NOMO-1 (cell line): ENCODE results near the gene CDC42SE2.
"Not testable (repeated sequence)": the region's sequence is repeated elsewhere in the genome, so short reads cannot be mapped to it uniquely, and the experiment has no call there.

Source experiments
- DNase-seq, 2 experiments: peaks; one replicate each; lab custom pipeline; 2025; ENCODE audit not compliant: unreplicated experiment in 2 of 2; lab: John Stamatoyannopoulos, UW

The CDC42SE2 gene

DNA sequence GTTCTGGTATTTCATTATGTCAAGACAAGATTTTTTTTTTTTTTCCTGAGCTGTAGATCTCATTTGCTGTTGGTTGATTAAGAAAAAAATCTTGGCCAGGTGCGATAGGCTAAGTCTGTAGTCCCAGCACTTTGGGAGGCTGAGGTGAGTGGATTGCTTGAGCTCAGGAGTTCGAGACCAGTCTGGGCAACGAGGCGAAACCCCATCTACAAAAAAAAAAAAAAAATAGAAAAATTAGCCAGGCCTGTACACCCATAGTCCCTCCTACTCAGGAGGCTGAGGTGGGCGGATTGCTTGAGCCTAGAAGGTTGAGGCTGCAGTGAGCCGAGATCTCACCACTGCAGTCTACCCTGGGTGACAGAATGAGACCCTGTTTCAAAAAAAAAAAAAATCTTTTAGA is 12.2 kb downstream of the CDC42SE2 start:
- no peak for DNase-seq

DNA sequence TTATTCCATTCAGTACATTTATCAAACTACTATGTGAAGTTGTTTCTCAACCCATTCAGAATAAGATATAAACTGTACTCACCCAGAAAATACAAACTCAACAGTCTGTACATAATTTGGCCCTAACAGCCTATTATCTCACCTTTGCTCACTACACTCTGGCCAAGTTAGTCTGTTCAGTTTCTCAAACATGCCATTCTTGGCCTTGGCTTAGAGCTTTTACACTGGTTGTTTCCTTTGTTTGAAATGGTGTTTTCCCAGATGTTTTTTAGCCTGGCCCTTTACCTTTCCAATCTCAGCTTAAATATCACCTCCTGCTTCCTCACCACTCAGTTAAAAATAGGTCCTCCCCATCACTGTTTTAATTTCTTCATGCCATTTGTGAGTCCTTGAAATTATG is 13.6 kb downstream of the CDC42SE2 start:
- DNase-seq: no peak

DNA sequence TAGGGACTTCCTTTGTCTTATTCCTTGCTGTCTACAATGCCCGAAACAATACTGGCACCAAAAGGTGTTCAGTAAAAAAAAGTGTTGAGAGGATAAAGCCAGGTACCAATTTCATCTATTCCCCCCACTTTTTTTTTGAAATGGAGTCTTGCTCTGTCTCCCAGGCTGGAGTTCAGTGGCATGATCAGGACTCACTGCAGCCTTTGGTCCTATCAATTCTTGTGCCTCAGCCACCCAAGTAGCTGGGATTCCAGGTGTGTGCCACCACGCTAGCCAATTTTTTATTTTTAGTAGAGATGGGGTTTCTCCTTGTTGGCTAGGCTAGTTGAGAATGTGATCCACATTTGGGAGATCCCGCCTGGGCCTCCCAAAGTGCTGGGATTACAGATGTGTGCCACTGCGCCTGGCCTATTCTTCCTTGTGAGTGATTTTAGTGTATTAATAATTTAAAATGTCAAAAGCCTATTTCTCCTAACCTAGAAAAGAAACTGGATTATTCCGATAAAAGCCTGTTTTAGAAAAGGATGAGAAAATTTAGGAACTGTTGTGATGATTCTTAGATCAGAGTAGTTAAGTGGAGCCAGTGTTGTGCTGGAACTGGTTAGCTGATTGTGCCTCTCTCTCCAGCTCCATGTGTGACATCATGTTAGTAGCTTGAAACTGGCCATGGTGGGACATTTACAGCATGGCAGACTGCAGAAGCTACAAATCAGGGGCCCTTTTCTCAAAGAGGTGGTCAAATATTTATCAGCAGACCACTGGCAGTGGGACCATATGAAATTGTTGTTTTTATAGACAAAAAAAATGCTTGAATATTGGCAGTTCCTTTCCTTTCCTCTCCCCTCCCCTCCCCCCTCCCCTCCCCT is 14.3 kb downstream of the CDC42SE2 start:
- DNase-seq: peak in 1 of 2 experiments; percentile 32

DNA sequence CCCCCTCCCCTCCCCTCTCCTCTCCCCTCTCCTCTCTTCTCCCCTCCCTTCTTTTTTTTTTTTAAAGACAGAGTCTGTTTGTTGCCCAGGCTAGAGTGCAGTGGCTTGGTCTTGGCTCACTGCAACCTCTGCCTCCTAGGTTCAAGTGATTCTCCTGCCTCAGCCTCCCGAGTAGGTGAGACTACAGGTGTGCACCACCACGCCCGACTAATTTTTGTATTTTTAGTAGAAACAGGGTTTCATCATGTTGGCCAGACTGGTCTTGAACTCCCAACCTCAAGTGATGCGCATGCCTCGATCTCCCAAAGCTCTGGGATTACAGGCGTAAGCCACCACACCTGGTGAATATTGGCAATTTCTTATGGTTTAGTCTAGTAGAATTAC is 14.9 kb downstream of the CDC42SE2 start:
- DNase-seq: not testable (repeated sequence)

DNA sequence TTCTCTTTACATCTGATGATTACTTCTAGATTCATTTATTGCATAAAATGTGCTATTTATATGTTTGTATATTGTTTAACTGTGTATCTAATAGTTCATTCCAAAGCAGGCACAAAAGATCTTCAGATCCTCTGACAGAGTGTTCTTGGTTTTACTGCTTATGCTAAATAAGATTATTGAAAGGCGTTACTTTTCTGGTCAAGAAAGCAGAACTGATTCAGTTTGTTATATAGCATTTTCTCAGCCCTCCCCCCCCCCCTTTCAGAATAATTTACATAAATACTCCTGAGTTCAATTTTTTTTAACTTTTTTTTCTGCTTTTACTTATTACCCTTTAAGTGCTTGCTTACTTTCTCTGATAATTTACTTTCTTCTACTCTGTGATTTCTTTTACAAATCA is 15.4 kb downstream of the CDC42SE2 start:
- DNase-seq: peak in 1 of 2 experiments; percentile 44

DNA sequence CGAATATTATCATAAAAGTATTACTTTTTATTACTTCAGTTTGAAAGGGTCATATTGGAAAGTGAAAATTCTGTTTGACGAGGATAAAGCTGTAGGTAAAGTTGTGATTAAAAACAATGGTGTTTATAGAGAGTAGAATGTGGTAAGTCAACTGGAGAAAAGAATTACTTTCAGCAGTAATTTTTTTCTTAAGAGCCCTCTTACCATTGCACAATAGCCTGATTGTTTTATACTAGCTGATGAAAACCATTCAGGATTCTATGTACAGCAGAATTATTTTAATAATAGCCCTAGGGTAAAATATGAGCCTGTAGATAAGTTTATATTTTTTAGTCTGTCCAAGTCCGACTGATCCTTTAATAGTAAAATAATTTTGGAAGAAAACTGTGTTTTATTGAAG is 16.6 kb downstream of the CDC42SE2 start:
- DNase-seq: no peak

DNA sequence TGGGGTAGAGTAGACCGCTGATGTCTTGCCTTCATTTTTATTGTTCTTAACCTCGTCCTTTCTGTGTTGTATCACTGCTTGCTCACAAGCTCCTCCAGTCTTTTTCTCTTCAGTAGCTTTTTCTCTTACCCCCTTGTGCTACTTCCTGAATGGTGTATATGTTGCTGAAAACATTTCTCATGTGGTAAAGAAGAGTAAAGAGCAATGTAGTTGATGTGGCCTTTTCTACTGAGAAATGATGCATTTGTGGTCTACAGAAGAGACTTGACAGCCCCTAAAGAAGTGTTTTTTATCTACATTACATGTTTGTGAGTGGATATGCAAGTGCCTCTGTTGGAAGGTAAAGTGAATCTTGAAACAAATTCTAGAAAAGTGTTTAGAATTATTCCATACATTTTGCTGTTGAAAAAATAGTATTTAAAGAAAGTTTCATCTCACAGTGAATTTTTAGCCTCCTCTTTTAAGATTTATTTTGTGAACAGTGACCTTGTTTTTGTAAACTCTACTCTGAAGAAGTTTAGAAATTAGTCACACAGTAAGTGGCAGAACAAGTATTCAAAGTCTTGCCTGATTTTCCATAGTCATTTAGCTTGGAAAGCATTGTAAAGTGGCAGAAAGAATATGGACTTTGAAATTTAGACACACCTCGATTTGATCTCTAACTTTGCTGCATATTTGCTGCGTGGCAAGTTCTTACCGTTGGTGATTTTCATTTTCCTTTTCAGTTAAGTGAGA is 17.4 kb downstream of the CDC42SE2 start:
- no peak for DNase-seq

DNA sequence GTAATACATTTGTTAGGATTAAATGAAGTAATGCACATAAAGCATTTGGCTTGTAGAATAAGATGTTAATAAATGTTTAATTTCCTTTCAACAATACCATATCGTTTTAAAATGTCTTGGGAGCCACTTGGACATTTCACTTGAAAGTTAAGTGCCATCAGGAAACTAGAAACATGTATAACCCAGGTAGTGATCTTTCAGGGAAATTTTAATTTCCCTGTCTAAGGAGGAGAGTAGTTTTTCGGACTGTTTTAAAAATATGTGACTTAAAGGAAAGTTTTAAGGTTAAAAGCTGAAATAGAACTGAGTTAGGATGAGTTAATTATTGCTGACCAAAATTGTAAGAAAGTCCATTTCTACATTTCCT is 18.0 kb downstream of the CDC42SE2 start:
- no peak for DNase-seq

DNA sequence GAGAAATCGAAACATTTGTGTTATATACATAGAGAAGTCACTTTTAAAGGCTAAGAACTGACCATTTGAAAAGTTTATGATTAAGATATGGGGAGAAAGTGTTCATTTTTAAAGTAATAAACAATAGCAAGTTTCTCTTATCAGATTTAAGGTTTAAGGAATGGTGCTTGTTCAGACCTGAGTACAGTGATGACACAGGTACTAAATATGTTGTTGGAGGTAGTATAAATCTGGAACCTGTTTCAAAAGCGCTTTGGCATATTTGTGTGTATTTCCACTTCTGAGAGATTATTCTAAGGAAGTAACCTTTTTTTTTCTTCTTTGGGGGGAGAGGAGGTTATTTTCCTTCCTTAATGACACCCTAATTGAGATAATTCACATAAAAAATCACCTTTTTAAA is 18.4 kb downstream of the CDC42SE2 start:
- DNase-seq: no peak

DNA sequence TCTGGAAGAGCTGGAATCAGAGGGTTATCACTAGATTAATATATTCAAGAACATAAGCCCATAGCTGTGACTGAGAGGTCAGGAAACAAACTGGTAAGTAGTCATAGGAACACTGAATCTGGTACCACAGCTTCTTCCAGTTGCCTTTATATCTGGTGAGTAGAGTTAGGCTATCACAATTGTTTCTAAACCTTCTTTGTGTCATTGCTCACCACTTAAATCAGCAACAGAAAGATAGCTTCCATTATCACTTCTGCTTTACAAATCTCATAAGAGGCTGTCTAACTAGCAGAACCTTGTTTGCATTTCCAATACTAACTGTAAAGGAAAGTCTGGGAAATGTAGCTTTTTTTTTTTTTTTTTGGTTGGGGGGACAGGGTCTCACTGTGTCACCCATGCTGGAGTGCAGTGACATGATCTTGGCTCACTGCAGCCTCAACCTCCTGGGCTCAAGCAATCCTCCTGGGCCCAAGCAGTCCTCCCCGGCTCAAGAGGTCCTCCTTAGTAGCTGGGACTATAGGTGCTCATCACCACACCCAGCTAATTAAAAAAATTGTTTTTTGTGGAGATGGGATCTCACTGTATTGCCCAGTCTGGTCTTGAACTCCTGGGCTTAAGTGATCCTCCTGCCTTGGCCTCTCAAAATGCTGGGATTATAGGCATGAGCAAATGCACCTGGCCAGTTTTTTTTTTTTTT is 22.0 kb downstream of the CDC42SE2 start:
- peak in 1 of 2 experiments; percentile 18 for DNase-seq

DNA sequence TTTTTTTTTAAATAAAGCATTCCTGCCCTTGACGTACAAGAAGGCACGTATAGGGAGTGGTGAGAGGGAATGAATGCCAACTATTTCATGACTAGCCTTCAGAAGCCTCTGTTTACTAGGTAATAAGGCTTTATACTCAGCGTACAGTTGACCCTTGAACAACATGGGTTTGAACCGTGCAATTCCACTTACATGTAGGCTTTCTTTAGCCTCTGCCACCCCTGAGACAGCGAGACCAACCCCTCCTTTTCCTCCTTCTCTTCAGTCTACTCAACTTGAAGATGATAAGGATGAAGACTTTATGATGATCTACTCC is 22.5 kb downstream of the CDC42SE2 start:
- DNase-seq: no peak

DNA sequence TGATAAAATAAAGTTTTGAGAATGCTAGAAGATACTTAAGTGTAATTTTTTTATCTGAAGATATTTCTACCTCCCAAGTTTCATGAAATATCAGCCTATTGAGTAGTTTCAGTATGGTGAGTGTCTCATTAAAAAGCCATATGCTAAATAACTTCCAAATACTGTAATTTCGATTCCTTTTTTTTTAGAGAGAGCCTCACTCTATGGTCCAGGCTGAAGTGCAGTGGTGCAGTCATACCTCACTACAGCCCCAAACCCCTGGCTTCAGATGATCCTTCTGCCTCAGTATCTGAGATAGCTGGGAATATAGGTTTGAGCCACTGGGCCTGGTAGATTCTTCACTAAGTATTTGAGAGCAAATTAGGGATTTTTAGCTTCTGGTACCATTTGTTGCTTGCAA is 24.5 kb downstream of the CDC42SE2 start:
- no peak for DNase-seq

DNA sequence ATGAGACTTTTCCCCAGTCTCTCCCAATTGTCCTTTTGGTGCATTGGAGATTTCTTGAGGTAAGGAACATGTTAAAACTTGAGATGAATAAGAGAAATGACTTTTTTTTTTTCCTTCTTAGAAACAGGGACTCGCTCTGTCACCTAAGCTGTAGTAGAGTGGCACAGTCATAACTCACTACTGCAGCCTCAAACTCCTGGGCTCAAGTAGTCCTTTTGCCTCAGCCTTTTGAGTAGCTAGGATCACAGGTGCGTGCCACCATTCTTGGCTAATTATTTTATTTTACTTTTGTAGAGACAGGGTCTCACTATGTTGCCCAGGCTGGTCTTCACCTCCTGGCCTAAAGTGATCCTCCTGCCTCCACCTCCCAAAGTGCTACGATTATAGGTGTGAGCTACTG is 25.9 kb downstream of the CDC42SE2 start:
- DNase-seq: no peak

DNA sequence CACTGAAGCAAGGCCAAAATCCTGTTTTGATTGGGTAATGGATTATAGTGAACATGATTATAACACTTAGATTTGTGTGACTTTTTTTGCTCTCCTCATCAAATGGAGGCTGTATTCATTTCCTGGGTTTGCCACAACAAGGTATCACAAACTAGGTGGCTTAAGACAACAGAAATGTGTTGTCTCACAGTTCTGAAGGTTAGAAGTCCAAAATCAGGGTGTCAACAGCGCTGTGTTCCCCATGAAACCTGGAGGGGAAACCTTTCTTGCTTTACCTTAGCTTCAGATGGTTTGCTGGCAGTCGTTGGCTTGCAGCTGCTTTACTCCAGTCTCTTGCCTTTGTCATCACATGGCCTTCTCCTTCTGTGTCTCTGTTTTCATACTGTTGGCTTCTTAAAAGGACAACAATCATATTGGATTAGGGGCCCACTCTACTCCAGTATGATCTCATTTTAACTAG is 32.4 kb downstream of the CDC42SE2 start:
- no peak for DNase-seq

DNA sequence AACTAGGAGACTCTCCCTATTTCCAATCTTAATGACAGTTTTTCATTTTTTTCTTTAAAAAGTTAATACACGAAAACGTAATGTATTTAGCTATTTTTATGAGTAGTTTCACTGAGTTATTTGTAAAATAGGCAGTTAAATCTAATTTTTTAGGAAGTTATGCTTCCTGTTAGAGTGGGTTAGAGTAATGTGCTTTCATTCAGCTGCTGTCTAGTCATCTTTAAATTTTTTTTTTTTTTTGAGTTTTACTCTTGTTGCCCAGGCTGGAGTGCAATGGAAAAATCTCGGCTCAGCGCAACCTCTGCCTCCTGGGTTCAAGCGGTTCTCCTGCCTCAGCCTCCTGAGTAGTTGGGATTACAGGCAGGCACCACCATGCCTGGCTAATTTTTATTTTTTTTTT is 34.0 kb downstream of the CDC42SE2 start:
- DNase-seq: no peak

DNA sequence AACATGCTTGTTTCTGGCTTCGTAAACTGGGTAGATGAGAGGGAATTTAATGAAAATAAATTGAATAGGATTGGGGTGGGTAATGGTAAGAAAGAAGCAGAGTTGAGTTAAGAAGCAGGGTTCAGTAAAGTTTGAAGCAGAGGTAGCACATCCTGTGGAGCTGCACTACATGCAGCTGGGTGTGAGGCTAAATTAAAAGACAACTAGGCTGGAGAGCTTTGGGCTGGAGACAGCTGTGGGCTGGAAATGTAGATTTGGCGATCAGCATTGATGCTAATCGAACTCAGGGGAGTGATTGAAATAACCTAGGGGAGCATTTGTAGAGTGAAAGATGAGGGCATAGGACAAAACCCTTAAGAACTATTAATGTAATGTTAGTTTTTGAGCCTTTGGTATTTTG is 35.6 kb downstream of the CDC42SE2 start:
- DNase-seq: no peak

DNA sequence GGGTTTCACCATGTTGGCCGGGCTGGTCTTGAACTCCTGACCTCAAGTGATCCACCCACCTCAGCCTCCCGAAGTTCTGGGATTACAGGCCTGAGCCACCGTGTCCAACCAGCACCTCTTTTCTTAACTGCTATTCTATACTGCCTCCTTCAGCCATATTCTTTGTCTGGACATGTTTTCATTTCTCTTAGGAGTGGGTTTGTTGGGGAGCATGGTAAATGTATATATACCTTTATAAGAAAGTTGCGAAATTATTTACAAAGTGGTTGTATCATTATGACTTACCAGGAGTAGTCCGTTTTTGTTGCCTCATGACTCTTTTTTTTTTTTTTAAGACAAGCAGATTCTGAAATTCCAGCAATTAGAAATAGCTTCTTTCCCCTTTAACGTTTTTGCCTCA is 38.7 kb downstream of the CDC42SE2 start:
- peak in 1 of 2 experiments; percentile 24 for DNase-seq

DNA sequence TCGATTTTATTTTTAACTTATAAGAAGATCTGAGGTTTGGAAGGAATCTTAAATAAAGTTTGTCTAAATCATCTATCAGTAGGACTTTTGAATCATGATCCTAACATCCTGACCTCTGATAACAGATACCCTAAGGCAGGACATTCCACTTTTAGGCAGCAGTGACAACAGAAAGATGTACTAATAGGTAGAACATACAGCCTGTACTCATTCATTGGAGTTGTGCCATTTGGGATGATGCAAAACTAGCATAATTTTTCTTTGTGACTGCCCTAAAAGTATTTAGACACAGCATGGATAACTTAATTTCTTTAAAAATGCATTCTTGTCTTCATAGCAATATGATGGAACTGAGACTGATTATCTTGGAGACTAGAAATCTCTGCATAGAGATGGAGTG is 39.7 kb downstream of the CDC42SE2 start:
- DNase-seq: no peak

DNA sequence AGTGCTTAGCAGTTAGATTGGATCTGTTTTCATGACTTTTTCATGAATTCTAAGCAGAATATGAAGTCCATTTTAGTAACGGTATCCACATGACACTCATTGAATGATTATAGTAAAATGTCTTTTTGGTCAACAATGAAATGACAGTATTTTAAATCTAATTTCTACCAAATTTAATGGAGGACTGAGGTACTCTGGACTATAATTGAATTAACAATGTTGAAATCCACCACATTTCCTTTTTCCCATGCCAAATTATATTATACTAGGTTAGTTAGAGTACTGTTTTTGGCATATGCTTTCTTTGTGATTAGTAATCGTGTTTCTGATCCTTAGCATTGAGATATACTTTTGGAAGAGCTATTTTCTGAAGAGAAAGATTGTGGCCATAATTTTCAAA is 40.6 kb downstream of the CDC42SE2 start:
- DNase-seq: no peak

DNA sequence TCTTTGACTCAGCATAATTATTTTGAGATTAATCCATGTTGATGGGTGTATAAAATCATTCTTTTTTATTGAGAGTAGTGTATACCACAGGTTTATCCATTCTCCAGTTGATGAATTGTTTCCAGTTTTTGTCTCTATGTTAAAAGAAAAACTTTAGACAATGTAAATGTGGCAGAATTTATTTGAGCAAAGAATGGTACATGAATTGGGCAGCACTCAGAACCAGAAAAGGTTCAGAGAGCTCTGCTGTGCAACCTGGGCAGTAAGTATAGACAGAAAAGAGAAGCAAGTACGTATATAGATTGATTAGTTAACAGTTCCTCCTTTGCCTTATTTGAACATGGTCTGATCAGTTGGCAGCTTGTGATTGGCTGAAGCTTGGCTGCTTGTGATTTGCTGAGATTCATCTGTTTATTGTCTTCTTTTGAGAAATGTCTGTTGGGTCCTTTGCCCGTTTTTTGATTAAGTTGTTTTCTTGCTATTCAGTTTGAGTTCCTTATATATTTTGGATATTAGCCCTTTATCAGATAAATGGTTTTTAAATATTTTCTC is 41.4 kb downstream of the CDC42SE2 start:
- no peak for DNase-seq

DNA sequence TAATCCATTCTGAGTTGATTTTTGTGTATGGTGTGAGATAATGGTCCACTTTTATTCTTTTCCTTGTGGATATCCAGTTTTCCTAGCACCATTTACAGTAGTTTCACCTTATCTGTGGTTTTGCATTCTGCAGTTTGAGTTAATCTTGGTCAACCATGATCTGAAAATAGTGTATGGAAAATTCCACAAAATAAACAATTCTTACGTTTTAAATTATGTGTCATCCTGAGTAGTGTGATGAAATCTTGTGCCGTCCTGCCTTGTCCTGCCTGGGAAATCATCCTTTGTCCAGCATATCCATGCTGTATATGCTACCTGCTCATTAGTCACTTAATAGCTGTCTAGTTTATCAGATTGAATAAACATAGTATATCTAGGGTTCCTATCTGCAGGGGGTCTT is 42.1 kb downstream of the CDC42SE2 start:
- DNase-seq: no peak
